HCT116 (cell line): ENCODE data around the gene PAX8. TPM values are rescaled to one million over a fixed set of nuclear protein-coding genes. Genes with fewer than 3 reads are reported as not detected.

ENCODE experiments used
- ATAC-seq: fragments of 200-7000 bp; cut with Tn5 transposase; 2 replicates; pipeline ENCODE4 v1.9.1; 2020; ENCODE audit warnings: mild to moderate bottlenecking, moderate library complexity
- BruUV-seq: library from RNA; stranded (reverse); fragments of 400-500 nt; replicated peaks from 2 replicates; lab custom pipeline; 2021; lab: Mats Ljungman, UMichigan
- CTCF ChIA-PET: fragments of 300-600 bp; sonication (Branson Sonifier 250); formaldehyde crosslinking; loops from one replicate; lab custom pipeline; 2021; ENCODE audit warnings: antibody characterized with exemption; lab: Charles Lee
- POLR2A ChIA-PET: fragments of 300-600, 350-600 bp; sonication (Branson Sonifier 250); formaldehyde crosslinking; loops from one replicate; lab custom pipeline; 2021; ENCODE audit warnings: antibody characterized with exemption; lab: Charles Lee
- RAD21 ChIA-PET, 2 experiments: fragments of 300-600 bp; sonication (Branson Sonifier 250); formaldehyde crosslinking; loops; one replicate each; lab custom pipeline; 2023; ENCODE audit warnings: low total read pairs in 2 of 2; ENCODE audit not compliant: uncharacterized antibody in 2 of 2, unreplicated experiment in 2 of 2, low non-redundant PET in 1 of 2; lab: Charles Lee
- DNase-seq: peaks from one replicate; pipeline ENCODE4 v3.0.0-alpha.2; 2010; ENCODE audit warnings: low read depth, low spot score
- H2AFZ ChIP-seq: fragments of 200-600 bp; shearing (Covaris generic), sonication (generic); 2 replicates; pipeline ENCODE4 v1.6.1; 2017; ENCODE audit warnings: low read depth, mixed run types, mixed read lengths, antibody characterized with exemption, low read length; ENCODE audit not compliant: poor library complexity, severe bottlenecking
- H3K27ac ChIP-seq: 2 replicates; pipeline ENCODE4 v1.5.1; 2012; ENCODE audit warnings: low read depth, low read length
- H3K27me3 ChIP-seq: fragments of 200-600 bp; sonication (generic); 2 replicates; pipeline ENCODE4 v1.6.1; 2016; ENCODE audit warnings: mixed run types, low read length, mixed read lengths; ENCODE audit not compliant: insufficient read depth
- H3K36me3 ChIP-seq, 2 experiments: fragments of 200-500 bp in 1 of 2; fragments of 200-600 bp in 1 of 2; sonication (Bioruptor generic) in 1 of 2; sonication (generic) in 1 of 2; 2 replicates each; pipeline versions ENCODE4 v1.5.1 to v1.6.1; 2014 to 2016; ENCODE audit warnings: low read length in 2 of 2, inconsistent platforms in 1 of 2, mixed read lengths in 1 of 2, mixed run types in 1 of 2; ENCODE audit not compliant: insufficient read depth in 2 of 2, control insufficient read depth in 1 of 2
- H3K4me1 ChIP-seq, 2 experiments: fragments of 200-600 bp in 1 of 2; sonication (generic) in 1 of 2; 2 replicates each; pipeline versions ENCODE4 v1.5.1 to v1.6.1; 2012 to 2017; ENCODE audit warnings: low read length in 2 of 2, inconsistent platforms in 1 of 2, mild to moderate bottlenecking in 1 of 2, mixed read lengths in 1 of 2, mixed run types in 1 of 2, moderate library complexity in 1 of 2; ENCODE audit not compliant: insufficient read depth in 2 of 2, control insufficient read depth in 1 of 2
- H3K4me2 ChIP-seq: fragments of 200-600 bp; sonication (generic); 2 replicates; pipeline ENCODE4 v1.6.1; 2017; ENCODE audit warnings: mixed run types, low read length, mixed read lengths
- H3K4me3 ChIP-seq, 2 experiments: fragments of 200-600 bp in 1 of 2; sonication (generic) in 1 of 2; replicated peaks in 1 of 2; 2 replicates each; pipeline ENCODE4 v1.5.1; 2011 to 2016; ENCODE audit warnings: low read length in 2 of 2, control low read depth in 1 of 2, low read depth in 1 of 2, mild to moderate bottlenecking in 1 of 2, mixed read lengths in 1 of 2, mixed run types in 1 of 2
- H3K79me2 ChIP-seq: fragments of 200-600 bp; sonication (generic); 2 replicates; pipeline ENCODE4 v1.6.1; 2017; ENCODE audit warnings: mild to moderate bottlenecking, mixed run types, low read length, moderate library complexity, mixed read lengths; ENCODE audit not compliant: insufficient read depth
- H3K9ac ChIP-seq: fragments of 200-600 bp; sonication (generic); 2 replicates; pipeline ENCODE4 v1.6.1; 2016; ENCODE audit warnings: low read length, mixed read lengths
- H3K9me2 ChIP-seq: fragments of 200-600 bp; sonication (generic), shearing (Covaris generic); 2 replicates; pipeline ENCODE4 v1.6.1; 2017; ENCODE audit warnings: mixed run types, mild to moderate bottlenecking, moderate library complexity; ENCODE audit not compliant: insufficient read depth
- H3K9me3 ChIP-seq, 2 experiments: fragments of 200-500 bp in 1 of 2; fragments of 200-600 bp in 1 of 2; sonication (Bioruptor generic) in 1 of 2; sonication (generic) in 1 of 2; 2 replicates each; pipeline ENCODE4 v1.6.1; 2014 to 2017; ENCODE audit warnings: low read length in 2 of 2, mixed read lengths in 2 of 2, inconsistent platforms in 1 of 2, low read depth in 1 of 2, mild to moderate bottlenecking in 1 of 2, mixed run types in 1 of 2, moderate library complexity in 1 of 2; ENCODE audit not compliant: control insufficient read depth in 1 of 2, insufficient read depth in 1 of 2
- H4K20me1 ChIP-seq: fragments of 200-600 bp; sonication (generic), shearing (Covaris generic); 2 replicates; pipeline ENCODE4 v1.6.1; 2017; ENCODE audit warnings: mixed run types, mild to moderate bottlenecking, moderate library complexity; ENCODE audit not compliant: insufficient read depth
- CEBPB ChIP-seq: IDR thresholded peaks from 2 replicates; pipeline ENCODE4 v1.6.1; 2012; ENCODE audit warnings: low read depth
- ELF1 ChIP-seq: IDR thresholded peaks from 2 replicates; pipeline ENCODE4 v1.6.1; 2012; ENCODE audit warnings: low read depth, borderline replicate concordance
- FOSL1 ChIP-seq: IDR thresholded peaks from 2 replicates; pipeline ENCODE4 v1.6.1; 2012; ENCODE audit warnings: low read depth
- MAX ChIP-seq: IDR thresholded peaks from 2 replicates; pipeline ENCODE4 v1.6.1; 2012
- POLR2A ChIP-seq: IDR thresholded peaks from 2 replicates; pipeline ENCODE4 v1.7.0; 2011; ENCODE audit warnings: borderline replicate concordance; ENCODE audit not compliant: insufficient read depth, insufficient read length; ENCODE audit errors: extremely low read depth
- SP1 ChIP-seq: IDR thresholded peaks from 2 replicates; pipeline ENCODE4 v1.6.1; 2012; ENCODE audit warnings: low read depth
- SRF ChIP-seq: IDR thresholded peaks from 2 replicates; pipeline ENCODE4 v1.6.1; 2012; ENCODE audit warnings: low read depth
- TCF7L2 ChIP-seq: IDR thresholded peaks from 2 replicates; pipeline ENCODE4 v1.7.0; 2011; ENCODE audit warnings: borderline replicate concordance, inconsistent platforms; ENCODE audit not compliant: insufficient read depth, insufficient read length; ENCODE audit errors: extremely low read depth
- YY1 ChIP-seq: IDR thresholded peaks from 2 replicates; pipeline ENCODE4 v1.6.1; 2011; ENCODE audit warnings: low read length, low read depth, moderate library complexity, mild to moderate bottlenecking; ENCODE audit not compliant: insufficient replicate concordance; ENCODE audit errors: extremely low read depth
- intact Hi-C: fragments of 100-400 bp; cut with micrococcal nuclease; formaldehyde crosslinking; loops from 2 replicates; pipeline ENCODE4 v1.10.0; 2022
- total RNA-seq: library from RNA; stranded (reverse); gene quantifications from one replicate; pipeline ENCODE4 v1.2.1, GENCODE V29; 2021; ENCODE audit not compliant: unreplicated experiment
- TF ChIP-seq, protein P1 (sequence below), 3 experiments: fragments of 200-600 bp in 1 of 3; sonication (generic) in 1 of 3; IDR thresholded peaks in 2 of 3; conservative IDR thresholded peaks in 1 of 3; 2 replicates each; pipeline ENCODE4 v1.5.1; 2012 to 2017; ENCODE audit warnings: low read depth in 2 of 3, low read length in 2 of 3, antibody characterized with exemption in 1 of 3, borderline replicate concordance in 1 of 3, control low read depth in 1 of 3, mild to moderate bottlenecking in 1 of 3, mixed read lengths in 1 of 3, mixed run types in 1 of 3, moderate library complexity in 1 of 3; ENCODE audit not compliant: insufficient read depth in 1 of 3
- TF ChIP-seq, protein P2 (sequence below): IDR thresholded peaks from 2 replicates; pipeline ENCODE4 v1.6.1; 2011; ENCODE audit warnings: mild to moderate bottlenecking, low read length, moderate library complexity; ENCODE audit not compliant: insufficient replicate concordance; ENCODE audit errors: extremely low read depth

PAX8 gene
- total RNA-seq, 1 experiment from 2014 or later, result 4.4 TPM

DNA sequence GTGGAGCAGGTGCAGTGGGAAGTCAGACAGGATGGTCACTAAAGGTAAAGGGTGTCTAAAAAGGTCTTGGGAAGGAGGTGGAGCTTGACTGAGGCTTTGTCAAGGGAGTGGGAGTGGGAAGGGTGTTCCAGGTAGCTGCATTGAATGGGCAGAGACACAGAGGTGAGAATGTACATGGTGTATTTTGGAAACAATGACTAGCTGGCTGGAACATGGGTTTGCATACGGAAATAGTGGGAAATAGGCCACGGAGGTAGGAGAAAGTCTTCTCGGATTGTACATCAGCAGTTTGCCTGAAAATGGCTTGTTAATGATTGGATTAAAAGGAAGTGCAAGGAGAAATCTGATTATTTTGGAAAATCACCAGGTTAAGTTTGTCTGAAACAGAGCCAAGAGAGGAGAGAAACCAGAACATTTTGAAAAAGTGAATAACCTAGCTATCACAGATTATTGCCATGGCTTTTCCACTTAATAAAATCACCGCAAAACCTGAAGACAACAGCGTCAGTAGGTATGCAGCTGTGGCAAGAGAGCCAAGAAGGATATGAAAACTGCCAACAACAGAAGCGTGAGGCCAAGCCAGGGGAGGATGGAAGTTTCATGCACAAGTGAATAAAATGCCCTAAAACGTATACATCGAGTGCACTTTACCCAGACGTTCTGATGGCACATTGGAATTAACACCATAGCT is 13.9 kb downstream of the PAX8 start:
- H3K4me2 ChIP-seq, result no peak overlapping the region
- no peaks in the 10 kb centered on the region for H3K27me3 ChIP-seq
- TF ChIP-seq YY1, result no peak
- TF ChIP-seq SP1, result no peak
- TF ChIP-seq FOSL1, result no peak
- TF ChIP-seq, protein P1, sequence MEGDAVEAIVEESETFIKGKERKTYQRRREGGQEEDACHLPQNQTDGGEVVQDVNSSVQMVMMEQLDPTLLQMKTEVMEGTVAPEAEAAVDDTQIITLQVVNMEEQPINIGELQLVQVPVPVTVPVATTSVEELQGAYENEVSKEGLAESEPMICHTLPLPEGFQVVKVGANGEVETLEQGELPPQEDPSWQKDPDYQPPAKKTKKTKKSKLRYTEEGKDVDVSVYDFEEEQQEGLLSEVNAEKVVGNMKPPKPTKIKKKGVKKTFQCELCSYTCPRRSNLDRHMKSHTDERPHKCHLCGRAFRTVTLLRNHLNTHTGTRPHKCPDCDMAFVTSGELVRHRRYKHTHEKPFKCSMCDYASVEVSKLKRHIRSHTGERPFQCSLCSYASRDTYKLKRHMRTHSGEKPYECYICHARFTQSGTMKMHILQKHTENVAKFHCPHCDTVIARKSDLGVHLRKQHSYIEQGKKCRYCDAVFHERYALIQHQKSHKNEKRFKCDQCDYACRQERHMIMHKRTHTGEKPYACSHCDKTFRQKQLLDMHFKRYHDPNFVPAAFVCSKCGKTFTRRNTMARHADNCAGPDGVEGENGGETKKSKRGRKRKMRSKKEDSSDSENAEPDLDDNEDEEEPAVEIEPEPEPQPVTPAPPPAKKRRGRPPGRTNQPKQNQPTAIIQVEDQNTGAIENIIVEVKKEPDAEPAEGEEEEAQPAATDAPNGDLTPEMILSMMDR (IDR thresholded peaks at IDR 0.05 in 2 of 3, conservative IDR thresholded peaks at IDR 0.05 in 1 of 3; ENCODE audit: borderline replicate concordance in 1 of 3, insufficient read depth in 1 of 3, low read depth in 2 of 3, low read length in 2 of 3), result no peak
- TF ChIP-seq, protein P2, sequence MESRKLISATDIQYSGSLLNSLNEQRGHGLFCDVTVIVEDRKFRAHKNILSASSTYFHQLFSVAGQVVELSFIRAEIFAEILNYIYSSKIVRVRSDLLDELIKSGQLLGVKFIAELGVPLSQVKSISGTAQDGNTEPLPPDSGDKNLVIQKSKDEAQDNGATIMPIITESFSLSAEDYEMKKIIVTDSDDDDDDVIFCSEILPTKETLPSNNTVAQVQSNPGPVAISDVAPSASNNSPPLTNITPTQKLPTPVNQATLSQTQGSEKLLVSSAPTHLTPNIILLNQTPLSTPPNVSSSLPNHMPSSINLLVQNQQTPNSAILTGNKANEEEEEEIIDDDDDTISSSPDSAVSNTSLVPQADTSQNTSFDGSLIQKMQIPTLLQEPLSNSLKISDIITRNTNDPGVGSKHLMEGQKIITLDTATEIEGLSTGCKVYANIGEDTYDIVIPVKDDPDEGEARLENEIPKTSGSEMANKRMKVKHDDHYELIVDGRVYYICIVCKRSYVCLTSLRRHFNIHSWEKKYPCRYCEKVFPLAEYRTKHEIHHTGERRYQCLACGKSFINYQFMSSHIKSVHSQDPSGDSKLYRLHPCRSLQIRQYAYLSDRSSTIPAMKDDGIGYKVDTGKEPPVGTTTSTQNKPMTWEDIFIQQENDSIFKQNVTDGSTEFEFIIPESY, result no peak
- TF ChIP-seq CEBPB, result no peak
- no peak for TF ChIP-seq SRF
- TF ChIP-seq MAX, result no peak
- TF ChIP-seq TCF7L2, result no peak
- TF ChIP-seq ELF1, result no peak
- no peak for TF ChIP-seq POLR2A
- POLR2A ChIA-PET, result no interaction called here
- no peaks in the 10 kb centered on the region for H3K4me1 ChIP-seq
- BruUV-seq, result no TSS peak
- RAD21 ChIA-PET, result no interaction called here
- no peak for ATAC-seq
- H3K27ac ChIP-seq, result no peak overlapping the region
- intact Hi-C loops, result no loop called here
- H3K79me2 ChIP-seq, result no peaks in the 10 kb centered on the region
- no peak overlapping the region for H3K9ac ChIP-seq
- no peaks in the 10 kb centered on the region for H3K9me3 ChIP-seq
- H3K36me3 ChIP-seq, result peaks cover 4 to 11% of the 10 kb centered on the region in 2 experiments; a peak in 2 of 4 replicates
- no peaks in the 10 kb centered on the region for H3K9me2 ChIP-seq
- CTCF ChIA-PET, result no interaction called here
- DNase-seq, result no peak
- no peak overlapping the region for H2AFZ ChIP-seq
- H4K20me1 ChIP-seq, result no peaks in the 10 kb centered on the region
- no peak overlapping the region for H3K4me3 ChIP-seq
